Liver (tissue), 9 donors: Measurements from ENCODE around the gene SKAP2. TPM values are rescaled to one million over a fixed set of nuclear protein-coding genes. Genes with fewer than 3 reads are reported as not detected.

Experiments used
- DNase-seq: peaks from one replicate; pipeline ENCODE4 v3.0.0-alpha.2; 2017; ENCODE audit warnings: low spot score
- H3K27ac ChIP-seq, 2 donors: one replicate each; pipeline ENCODE4 v1.7.0; 2013; ENCODE audit warnings: inconsistent platforms in 2 of 2, low read length in 2 of 2, control low read depth in 1 of 2, low read depth in 1 of 2, mild to moderate bottlenecking in 1 of 2
- H3K27me3 ChIP-seq, 4 donors: one replicate each; pipeline versions ENCODE4 v1.6.1 to v1.7.0; 2013; ENCODE audit warnings: low read length in 3 of 4, inconsistent platforms in 1 of 4, mild to moderate bottlenecking in 1 of 4, moderate library complexity in 1 of 4; ENCODE audit not compliant: control insufficient read depth in 4 of 4, insufficient read depth in 4 of 4
- H3K36me3 ChIP-seq, 4 donors: one replicate each; pipeline versions ENCODE4 v1.6.1 to v1.7.0; 2013; ENCODE audit warnings: low read length in 3 of 4, mild to moderate bottlenecking in 3 of 4, low read depth in 1 of 4, moderate library complexity in 1 of 4; ENCODE audit not compliant: control insufficient read depth in 4 of 4, insufficient read depth in 3 of 4
- H3K4me1 ChIP-seq, 4 donors: one replicate each; pipeline versions ENCODE4 v1.6.1 to v1.7.0; 2013; ENCODE audit warnings: low read length in 3 of 4, mild to moderate bottlenecking in 3 of 4, moderate library complexity in 1 of 4; ENCODE audit not compliant: control insufficient read depth in 4 of 4, insufficient read depth in 4 of 4
- H3K4me3 ChIP-seq, 3 donors: one replicate each; pipeline versions ENCODE4 v1.6.1 to v1.7.0; 2013; ENCODE audit warnings: low read length in 3 of 3, control low read depth in 1 of 3, low read depth in 1 of 3, mild to moderate bottlenecking in 1 of 3
- H3K9ac ChIP-seq, 2 donors: one replicate each; pipeline ENCODE4 v1.7.0; 2013; ENCODE audit warnings: low read length in 2 of 2, mild to moderate bottlenecking in 2 of 2, moderate library complexity in 2 of 2, control low read depth in 1 of 2, low read depth in 1 of 2
- H3K9me3 ChIP-seq, 4 donors: one replicate each; pipeline versions ENCODE4 v1.6.1 to v1.7.0; 2013; ENCODE audit warnings: low read length in 3 of 4; ENCODE audit not compliant: control insufficient read depth in 4 of 4
- CTCF ChIP-seq: fragments of 150-350 bp; IDR thresholded peaks from 2 replicates; pipeline ENCODE4 v1.5.1; 2017; ENCODE audit warnings: improper control_type of control experiment, low read depth, low read length; ENCODE audit not compliant: missing input control
- EGR1 ChIP-seq, 2 donors: IDR thresholded peaks; 2 replicates each; pipeline ENCODE4 v1.6.1; 2016 to 2018; ENCODE audit warnings: antibody characterized with exemption in 2 of 2, low read depth in 2 of 2
- FOXA1 ChIP-seq: IDR thresholded peaks from 2 replicates; pipeline ENCODE4 v1.6.1; 2016; ENCODE audit warnings: antibody characterized with exemption
- FOXA2 ChIP-seq: IDR thresholded peaks from 2 replicates; pipeline ENCODE4 v1.6.1; 2016; ENCODE audit warnings: antibody characterized with exemption
- GABPA ChIP-seq, 2 donors: IDR thresholded peaks in 1 of 2; conservative IDR thresholded peaks in 1 of 2; 2 replicates each; pipeline ENCODE4 v1.6.1; 2016; ENCODE audit warnings: antibody characterized with exemption in 2 of 2, mild to moderate bottlenecking in 1 of 2, moderate library complexity in 1 of 2
- HNF4A ChIP-seq, 2 donors: conservative IDR thresholded peaks; 2 replicates each; pipeline ENCODE4 v1.6.1; 2016; ENCODE audit warnings: antibody characterized with exemption in 2 of 2, mild to moderate bottlenecking in 2 of 2
- NR2F2 ChIP-seq: IDR thresholded peaks from 2 replicates; pipeline ENCODE4 v1.6.1; 2016; ENCODE audit warnings: antibody characterized with exemption
- RAD21 ChIP-seq, 2 donors: IDR thresholded peaks; 2 replicates each; pipeline ENCODE4 v1.6.1; 2016; ENCODE audit warnings: antibody characterized with exemption in 2 of 2, mild to moderate bottlenecking in 2 of 2
- REST ChIP-seq: IDR thresholded peaks from 2 replicates; pipeline ENCODE4 v1.6.1; 2016; ENCODE audit warnings: antibody characterized with exemption, mild to moderate bottlenecking
- RXRA ChIP-seq, 2 donors: IDR thresholded peaks; 2 replicates each; pipeline ENCODE4 v1.6.1; 2017 to 2018; ENCODE audit warnings: antibody characterized with exemption in 2 of 2, mild to moderate bottlenecking in 1 of 2
- SP1 ChIP-seq: IDR thresholded peaks from 2 replicates; pipeline ENCODE4 v1.6.1; 2018; ENCODE audit warnings: antibody characterized with exemption, mild to moderate bottlenecking
- TAF1 ChIP-seq: conservative IDR thresholded peaks from 2 replicates; pipeline ENCODE4 v1.6.1; 2016; ENCODE audit warnings: antibody characterized with exemption, mild to moderate bottlenecking
- YY1 ChIP-seq: IDR thresholded peaks from 2 replicates; pipeline ENCODE4 v1.6.1; 2016; ENCODE audit warnings: antibody characterized with exemption, mild to moderate bottlenecking
- WGBS: extraction: QIAGEN DNeasy Blood & Tissue Kit; methylation state at CpG from one replicate; pipeline ENCODE4 v1.1.7; 2013; 5-methylcytosine and 5-hydroxymethylcytosine counted together
- polyA plus RNA-seq, 2 donors: library from polyadenylated mRNA; stranded (reverse) in 1 of 2; unstranded in 1 of 2; fragments of 200-250 nt in 1 of 2; fragments of >200 nt in 1 of 2; fragmentation: Nextera tagmentation in 1 of 2; extraction: Ambion mirVana in 1 of 2; gene quantifications; one replicate each; pipeline versions ENCODE4 v1.2.1 to v1.2.3, GENCODE V29; 2013 to 2015
- total RNA-seq, 2 donors: library from RNA; depleted of rRNA; stranded (reverse); fragments of >200 nt; gene quantifications; one replicate each; pipeline ENCODE4 v1.2.3, GENCODE V29; 2014
- TF ChIP-seq, protein P1 (sequence below): IDR thresholded peaks from 2 replicates; pipeline ENCODE4 v1.6.1; 2016; ENCODE audit warnings: antibody characterized with exemption
- TF ChIP-seq, protein P2 (sequence below): IDR thresholded peaks from 2 replicates; pipeline ENCODE4 v1.6.1; 2016; ENCODE audit warnings: antibody characterized with exemption
- TF ChIP-seq, protein P3 (sequence below): IDR thresholded peaks from 2 replicates; pipeline ENCODE4 v1.6.1; 2016; ENCODE audit warnings: antibody characterized with exemption
- donor health status: healthy.
- donor health status: healthy.
- donor health status: healthy.
- donor health status: healthy.
- donor health status: healthy.

SKAP2 gene
- total and polyA plus RNA-seq, 4 donors: 3.4 to 9.2 (median 5.1) TPM

GRCh38 chr7:26657206-26657641 lies 207.2 kb downstream of the SKAP2 start:
- H3K9me3 ChIP-seq: no peaks in the 10 kb centered on the region
- no peak overlapping the region for H3K4me3 ChIP-seq
- no peak for DNase-seq
- no peak overlapping the region for H3K9ac ChIP-seq
- no peaks in the 10 kb centered on the region for H3K4me1 ChIP-seq
- WGBS: 71% methylated on average over 2 of the region's 2 CpGs
- H3K27me3 ChIP-seq: no peaks in the 10 kb centered on the region
- no peak overlapping the region for H3K27ac ChIP-seq
- no peaks in the 10 kb centered on the region for H3K36me3 ChIP-seq
- no peak for TF ChIP-seq YY1
- TF ChIP-seq REST: no peak
- no peak for TF ChIP-seq HNF4A (conservative IDR thresholded peaks at IDR 0.05)
- no peak for TF ChIP-seq RXRA (IDR thresholded peaks at IDR 0.05)
- no peak for TF ChIP-seq TAF1
- no peak for TF ChIP-seq RAD21 (IDR thresholded peaks at IDR 0.05)
- no peak for TF ChIP-seq SP1
- TF ChIP-seq GABPA (IDR thresholded peaks at IDR 0.05 in 1 of 2, conservative IDR thresholded peaks at IDR 0.05 in 1 of 2): no peak
- no peak for TF ChIP-seq EGR1 (IDR thresholded peaks at IDR 0.05; ENCODE audit: low read depth in 2 of 2)
- TF ChIP-seq NR2F2: no peak
- TF ChIP-seq, protein P1, sequence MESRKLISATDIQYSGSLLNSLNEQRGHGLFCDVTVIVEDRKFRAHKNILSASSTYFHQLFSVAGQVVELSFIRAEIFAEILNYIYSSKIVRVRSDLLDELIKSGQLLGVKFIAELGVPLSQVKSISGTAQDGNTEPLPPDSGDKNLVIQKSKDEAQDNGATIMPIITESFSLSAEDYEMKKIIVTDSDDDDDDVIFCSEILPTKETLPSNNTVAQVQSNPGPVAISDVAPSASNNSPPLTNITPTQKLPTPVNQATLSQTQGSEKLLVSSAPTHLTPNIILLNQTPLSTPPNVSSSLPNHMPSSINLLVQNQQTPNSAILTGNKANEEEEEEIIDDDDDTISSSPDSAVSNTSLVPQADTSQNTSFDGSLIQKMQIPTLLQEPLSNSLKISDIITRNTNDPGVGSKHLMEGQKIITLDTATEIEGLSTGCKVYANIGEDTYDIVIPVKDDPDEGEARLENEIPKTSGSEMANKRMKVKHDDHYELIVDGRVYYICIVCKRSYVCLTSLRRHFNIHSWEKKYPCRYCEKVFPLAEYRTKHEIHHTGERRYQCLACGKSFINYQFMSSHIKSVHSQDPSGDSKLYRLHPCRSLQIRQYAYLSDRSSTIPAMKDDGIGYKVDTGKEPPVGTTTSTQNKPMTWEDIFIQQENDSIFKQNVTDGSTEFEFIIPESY: no peak
- TF ChIP-seq FOXA2: no peak
- TF ChIP-seq CTCF: no peak
- TF ChIP-seq, protein P2, sequence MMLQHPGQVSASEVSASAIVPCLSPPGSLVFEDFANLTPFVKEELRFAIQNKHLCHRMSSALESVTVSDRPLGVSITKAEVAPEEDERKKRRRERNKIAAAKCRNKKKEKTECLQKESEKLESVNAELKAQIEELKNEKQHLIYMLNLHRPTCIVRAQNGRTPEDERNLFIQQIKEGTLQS: no peak

DNA sequence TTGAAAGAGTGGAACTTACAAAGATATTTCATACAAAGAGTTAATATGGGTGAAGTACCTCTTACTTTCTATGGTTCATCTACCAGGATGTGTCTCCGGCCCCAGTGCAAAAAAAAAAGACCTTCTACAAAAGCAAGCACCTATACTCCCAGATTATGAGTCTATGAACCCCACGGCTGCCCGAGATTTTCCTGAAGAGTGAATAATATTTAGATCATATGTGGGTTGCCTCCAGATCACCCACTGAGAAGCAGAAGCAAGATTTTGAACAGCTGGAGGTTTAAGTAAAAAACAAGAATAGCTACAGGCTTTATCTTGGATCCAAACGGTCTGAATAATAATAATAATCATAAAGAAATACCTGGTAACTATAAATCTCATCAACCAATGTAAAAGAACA lies 207.7 kb downstream of the SKAP2 start:
- Histone ChIP-seq H3K9me3 (no peaks in the 10 kb centered on the region), H3K9ac (no peak overlapping the region), H3K4me3 (no peak overlapping the region), H3K27ac (no peak overlapping the region), H3K27me3 (no peaks in the 10 kb centered on the region), H3K4me1 (no peaks in the 10 kb centered on the region), H3K36me3 (no peaks in the 10 kb centered on the region)
- no peak for DNase-seq
- TF ChIP-seq RXRA (IDR thresholded peaks at IDR 0.05) (no peak), EGR1 (IDR thresholded peaks at IDR 0.05; ENCODE audit: low read depth in 2 of 2) (no peak), HNF4A (conservative IDR thresholded peaks at IDR 0.05) (no peak), YY1 (no peak), RAD21 (IDR thresholded peaks at IDR 0.05) (no peak), REST (no peak), GABPA (IDR thresholded peaks at IDR 0.05 in 1 of 2, conservative IDR thresholded peaks at IDR 0.05 in 1 of 2) (no peak), FOXA1 (no peak), NR2F2 (no peak)
- TF ChIP-seq, protein P3, sequence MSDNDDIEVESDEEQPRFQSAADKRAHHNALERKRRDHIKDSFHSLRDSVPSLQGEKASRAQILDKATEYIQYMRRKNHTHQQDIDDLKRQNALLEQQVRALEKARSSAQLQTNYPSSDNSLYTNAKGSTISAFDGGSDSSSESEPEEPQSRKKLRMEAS: no peak
- TF ChIP-seq, protein P1: no peak
- WGBS: 81% methylated on average over 4 of the region's 4 CpGs
